CD4-positive, alpha-beta T cell treated with Interleukin-15 for 4 hours (primary cell): ENCODE measurements around the gene RARS1.

Experiments used
- DNase-seq: peaks from one replicate; pipeline ENCODE4 v3.0.0-alpha.2; 2020; ENCODE audit warnings: low spot score

The RARS1 gene

GRCh38 chr5:168562279-168562678, 76.0 kb downstream of the RARS1 start:
- DNase-seq: no peak

GRCh38 chr5:168563959-168564358, 77.7 kb downstream of the RARS1 start:
- DNase-seq: no peak

- DNase-seq: no peak
These were observed 82.5 kb downstream of the RARS1 start for GRCh38 chr5:168568738-168569137.
